ENCODE measurements around the gene C1QTNF4. TPM values are rescaled to one million over a fixed set of nuclear protein-coding genes. Genes with fewer than 3 reads are reported as not detected.
A peak's percentile ranks its signal among the peaks of the same experiment; 100 is the strongest.

Gene C1QTNF4
- total and polyA plus RNA-seq, 10 of the 15 experiments (the other 5 are each of a cell fraction or from before 2014, with no cell fraction given): 0.06 TPM; not detected in 9

GRCh38 chr11:47611348-47611794 is 17.2 kb upstream of the C1QTNF4 start:
- Histone ChIP-seq H3K9me3 (replicated peaks; ENCODE audit: control insufficient read depth, insufficient read depth, low read length) (no peaks in the 10 kb centered on the region), H3K4me3 (no peak overlapping the region; the same call in 1 of the 2 replicates), H2AFZ (ENCODE audit: control insufficient read depth, low read depth, low read length) (peak overlapping the region; percentile 9; the same call in 1 of the 2 replicates), H3K9ac (ENCODE audit: control insufficient read depth, insufficient read depth, low read length) (no peak overlapping the region), H3K4me1 (ENCODE audit: control insufficient read depth, insufficient read depth, low read length) (peaks cover 8% of the 10 kb centered on the region), H3K4me2 (ENCODE audit: control insufficient read depth, insufficient read depth) (peak overlapping the region; percentile 44; the same call in 1 of the 2 replicates), H3K79me2 (ENCODE audit: control insufficient read depth, insufficient read depth, low read length) (no peaks in the 10 kb centered on the region), H4K20me1 (ENCODE audit: control insufficient read depth, insufficient read depth) (no peaks in the 10 kb centered on the region), H3K36me3 (ENCODE audit: control insufficient read depth in 2 of 2, insufficient read depth in 2 of 2, low read length in 1 of 2) (no peaks in the 10 kb centered on the region), H3K27me3 (replicated peaks in 1 of 2; ENCODE audit: control insufficient read depth in 2 of 2, insufficient read depth in 2 of 2, low read length in 1 of 2) (no peaks in the 10 kb centered on the region; a peak in 1 of 4 replicates), H3K27ac (ENCODE audit: control insufficient read depth, insufficient read depth) (no peak overlapping the region)
- ChIA-PET SMC1A (ENCODE audit: uncharacterized antibody, unreplicated experiment) (no interaction called here), POLR2A (no interaction called here), RAD21 (ENCODE audit: unreplicated experiment) (interaction anchor here (1.0 kb wide), 1 partner anchor 82 kb away, joined by 3 read pairs; no protein-coding TSS in a partner anchor), CTCF (interaction anchor here (0.6 kb wide), 1 partner anchor 20 kb away, joined by 3 read pairs; no protein-coding TSS in a partner anchor)
- intact Hi-C loops (cut with micrococcal nuclease; ENCODE audit: unreplicated experiment): no loop called here
- peak; percentile 85 for FAIRE-seq
- ATAC-seq: peak; percentile 93
- DNase-seq (ENCODE audit: low read depth, low spot score): peak; percentile 42
- BruUV-seq (replicated peaks): no TSS peak
- 44% methylated on average over 6 of the region's 6 CpGs for WGBS (ENCODE audit: insufficient coverage, insufficient replicate concordance, low lambda C conversion rate, missing lambda C conversion rate)
- in situ Hi-C loops (cut with MboI): no loop called here
- TF ChIP-seq, protein P1, sequence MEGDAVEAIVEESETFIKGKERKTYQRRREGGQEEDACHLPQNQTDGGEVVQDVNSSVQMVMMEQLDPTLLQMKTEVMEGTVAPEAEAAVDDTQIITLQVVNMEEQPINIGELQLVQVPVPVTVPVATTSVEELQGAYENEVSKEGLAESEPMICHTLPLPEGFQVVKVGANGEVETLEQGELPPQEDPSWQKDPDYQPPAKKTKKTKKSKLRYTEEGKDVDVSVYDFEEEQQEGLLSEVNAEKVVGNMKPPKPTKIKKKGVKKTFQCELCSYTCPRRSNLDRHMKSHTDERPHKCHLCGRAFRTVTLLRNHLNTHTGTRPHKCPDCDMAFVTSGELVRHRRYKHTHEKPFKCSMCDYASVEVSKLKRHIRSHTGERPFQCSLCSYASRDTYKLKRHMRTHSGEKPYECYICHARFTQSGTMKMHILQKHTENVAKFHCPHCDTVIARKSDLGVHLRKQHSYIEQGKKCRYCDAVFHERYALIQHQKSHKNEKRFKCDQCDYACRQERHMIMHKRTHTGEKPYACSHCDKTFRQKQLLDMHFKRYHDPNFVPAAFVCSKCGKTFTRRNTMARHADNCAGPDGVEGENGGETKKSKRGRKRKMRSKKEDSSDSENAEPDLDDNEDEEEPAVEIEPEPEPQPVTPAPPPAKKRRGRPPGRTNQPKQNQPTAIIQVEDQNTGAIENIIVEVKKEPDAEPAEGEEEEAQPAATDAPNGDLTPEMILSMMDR (IDR thresholded peaks at IDR 0.05 in 2 of 3, conservative IDR thresholded peaks at IDR 0.05 in 1 of 3; ENCODE audit: control insufficient read depth in 2 of 3, extremely low read depth in 1 of 3, insufficient read depth in 1 of 3, low read depth in 3 of 3, low read length in 3 of 3): no peak
- TF ChIP-seq MAX (IDR thresholded peaks at IDR 0.05; ENCODE audit: low read depth, low read length): no peak
- TF ChIP-seq EED (IDR thresholded peaks at IDR 0.05; ENCODE audit: low read depth): peak; percentile 49; the same call in 1 of the 2 replicates
- no peak for TF ChIP-seq BHLHE40 (IDR thresholded peaks at IDR 0.05; ENCODE audit: borderline replicate concordance in 1 of 2, low read depth in 2 of 2, low read length in 1 of 2)
- no peak for TF ChIP-seq JUNB (IDR thresholded peaks at IDR 0.05)
- TF ChIP-seq IKZF1 (conservative IDR thresholded peaks at IDR 0.05): peak; percentile 35; the same call in 1 of the 2 replicates
- no peak for TF ChIP-seq ZNF274 (IDR thresholded peaks at IDR 0.05; ENCODE audit: insufficient read depth, insufficient read length)
- no peak for TF ChIP-seq RAD21 (IDR thresholded peaks at IDR 0.05; ENCODE audit: insufficient read depth, low read depth, low read length)
- TF ChIP-seq IKZF2 (IDR thresholded peaks at IDR 0.05): peak; percentile 61 to 73
- no peak for TF ChIP-seq MEF2A (IDR thresholded peaks at IDR 0.05; ENCODE audit: insufficient read depth, low read depth, low read length)
- TF ChIP-seq MTA2 (IDR thresholded peaks at IDR 0.05; ENCODE audit: low read depth): no peak
- no peak for TF ChIP-seq ZBED1 (IDR thresholded peaks at IDR 0.05; ENCODE audit: borderline replicate concordance)
- TF ChIP-seq GATAD2B (conservative IDR thresholded peaks at IDR 0.05; ENCODE audit: low read depth): no peak
- 0 out of 2 replicates have a peak, but pooled peaks have one; percentile 29 for TF ChIP-seq PML (IDR thresholded peaks at IDR 0.05; ENCODE audit: low read length)
- no peak for TF ChIP-seq POLR2AphosphoS2 (IDR thresholded peaks at IDR 0.05; ENCODE audit: low read depth, low read length)
- TF ChIP-seq SREBF1 (IDR thresholded peaks at IDR 0.05; ENCODE audit: low read length): no peak
- TF ChIP-seq SMAD1 (IDR thresholded peaks at IDR 0.05; ENCODE audit: low read depth, partially characterized antibody): no peak
- TF ChIP-seq NBN (IDR thresholded peaks at IDR 0.05): no peak
- TF ChIP-seq SPI1 (IDR thresholded peaks at IDR 0.05; ENCODE audit: borderline replicate concordance, insufficient read depth, low read depth, low read length): peak; percentile 93
- no peak for TF ChIP-seq SUZ12 (IDR thresholded peaks at IDR 0.05; ENCODE audit: unreplicated experiment)
- peak; percentile 22 for TF ChIP-seq MEF2B (IDR thresholded peaks at IDR 0.05; ENCODE audit: partially characterized antibody, poor library complexity, severe bottlenecking)
- TF ChIP-seq DPF2 (IDR thresholded peaks at IDR 0.05): peak; percentile 39; the same call in 1 of the 2 replicates
- TF ChIP-seq RUNX3 (IDR thresholded peaks at IDR 0.05; ENCODE audit: low read length): peak; percentile 60
- no peak for TF ChIP-seq MYC (IDR thresholded peaks at IDR 0.05; ENCODE audit: insufficient read depth, insufficient read length, insufficient replicate concordance, low read length, severe bottlenecking)
